ENCODE results near the gene PSMD4. TPM values are rescaled to one million over a fixed set of nuclear protein-coding genes. Genes with fewer than 3 reads are reported as not detected.

PSMD4 gene
- polyA plus RNA-seq, 3 donors, result 232 to 266 (median 252) TPM

- Histone ChIP-seq H2AFZ (ENCODE audit: insufficient read depth, low read depth, low read length, poor library complexity, severe bottlenecking) (no peak overlapping the region), H3K9ac (ENCODE audit: insufficient read depth, low read length, poor library complexity, severe bottlenecking) (no peak overlapping the region), H3K4me3 (replicated peaks in 1 of 3; ENCODE audit: low read depth in 2 of 3, low read length in 3 of 3) (no peak overlapping the region), H3K4me1 (ENCODE audit: control insufficient read depth in 1 of 2, insufficient read depth in 2 of 2, low read length in 2 of 2) (no peaks in the 10 kb centered on the region), H3K36me3 (replicated peaks in 1 of 2; ENCODE audit: control insufficient read depth in 1 of 2, insufficient read depth in 2 of 2, low read length in 2 of 2) (peaks cover 29 to 72% of the 10 kb centered on the region in 2 donors), H3K9me3 (replicated peaks in 1 of 2; ENCODE audit: control insufficient read depth in 1 of 2, insufficient read depth in 1 of 2, low read length in 2 of 2) (no peaks in the 10 kb centered on the region), H3K27me3 (ENCODE audit: control insufficient read depth in 2 of 2, insufficient read depth in 2 of 2, low read length in 2 of 2) (no peaks in the 10 kb centered on the region), H3K4me2 (replicated peaks; ENCODE audit: extremely low read depth, low read length, poor library complexity, severe bottlenecking) (no peak overlapping the region), H3K27ac (ENCODE audit: low read depth in 1 of 2, low read length in 2 of 2) (peak overlapping the region in 1 of 2 donors; percentile 15), H3K79me2 (ENCODE audit: insufficient read depth, low read length) (peaks cover 63% of the 10 kb centered on the region), H4K20me1 (ENCODE audit: insufficient read depth, low read length) (peaks cover 54% of the 10 kb centered on the region)
- Mint-ChIP-seq H3K27me3 (ENCODE audit: low read depth in 3 of 3) (peaks cover 0 to 2% (median 0%) of the 10 kb centered on the region in 3 donors), H3K36me3 (peaks cover 41 to 74% of the 10 kb centered on the region in 2 donors), H3K9me3 (no peaks in the 10 kb centered on the region), H3K4me1 (no peaks in the 10 kb centered on the region), H3K27ac (peak overlapping the region in 1 of 7 donors; percentile 17), H3K4me3 (no peak overlapping the region)
- WGBS (ENCODE audit: insufficient coverage), result 100% methylated on average over 2 of the region's 4 CpGs
- DNase-seq, result no peak
- intact Hi-C loops (cut with micrococcal nuclease), result loop anchor here in 1 of 2 donors (10.0 kb wide), 1 partner anchor 117 kb away; no protein-coding TSS in a partner anchor
- TF ChIP-seq CTCF (IDR thresholded peaks at IDR 0.05), result no peak
Measured at GRCh38 chr1:151222130-151222529, 32.4 kb upstream of the PSMD4 start.

- Mint-ChIP-seq H3K4me1 (peaks cover 10% of the 10 kb centered on the region), H3K27me3 (ENCODE audit: low read depth in 3 of 3) (no peaks in the 10 kb centered on the region), H3K4me3 (no peak overlapping the region), H3K27ac (no peak overlapping the region), H3K36me3 (peaks cover 84 to 97% of the 10 kb centered on the region in 2 donors), H3K9me3 (peaks cover 0 to 3% (median 0%) of the 10 kb centered on the region in 7 donors)
- H3K4me1 ChIP-seq (ENCODE audit: control insufficient read depth in 1 of 2, insufficient read depth in 2 of 2, low read length in 2 of 2), result peaks cover 8 to 12% of the 10 kb centered on the region in 2 donors
- no peak overlapping the region for H3K4me2 ChIP-seq (replicated peaks; ENCODE audit: extremely low read depth, low read length, poor library complexity, severe bottlenecking)
- intact Hi-C loops (cut with micrococcal nuclease), result no loop called here
- H3K4me3 ChIP-seq (replicated peaks in 1 of 3; ENCODE audit: low read depth in 2 of 3, low read length in 3 of 3), result no peak overlapping the region
- H2AFZ ChIP-seq (ENCODE audit: insufficient read depth, low read depth, low read length, poor library complexity, severe bottlenecking), result no peak overlapping the region
- no peak overlapping the region for H3K9ac ChIP-seq (ENCODE audit: insufficient read depth, low read length, poor library complexity, severe bottlenecking)
- peak overlapping the region in 1 of 2 donors; percentile 7 for H3K27ac ChIP-seq (ENCODE audit: low read depth in 1 of 2, low read length in 2 of 2)
- H3K79me2 ChIP-seq (ENCODE audit: insufficient read depth, low read length), result no peaks in the 10 kb centered on the region
- no peak for DNase-seq
- no peaks in the 10 kb centered on the region for H3K27me3 ChIP-seq (ENCODE audit: control insufficient read depth in 2 of 2, insufficient read depth in 2 of 2, low read length in 2 of 2)
- 92% methylated on average over 3 of the region's 6 CpGs for WGBS (ENCODE audit: insufficient coverage)
- peaks cover 7% of the 10 kb centered on the region for H4K20me1 ChIP-seq (ENCODE audit: insufficient read depth, low read length)
- peaks cover 95 to 99% of the 10 kb centered on the region in 2 donors for H3K36me3 ChIP-seq (replicated peaks in 1 of 2; ENCODE audit: control insufficient read depth in 1 of 2, insufficient read depth in 2 of 2, low read length in 2 of 2)
- no peaks in the 10 kb centered on the region for H3K9me3 ChIP-seq (replicated peaks in 1 of 2; ENCODE audit: control insufficient read depth in 1 of 2, insufficient read depth in 1 of 2, low read length in 2 of 2)
- no peak for TF ChIP-seq CTCF (IDR thresholded peaks at IDR 0.05)
Measured at GRCh38 chr1:151235235-151235634, 19.3 kb upstream of the PSMD4 start.
